CD4-positive, alpha-beta T cell treated with Interleukin-2 at 100 ng/mL for 4 hours (primary cell): Measurements from ENCODE around the gene METTL16.

Experiments used
- DNase-seq: peaks from one replicate; pipeline ENCODE4 v3.0.0-alpha.2; 2020; ENCODE audit warnings: low spot score

The METTL16 gene

DNA sequence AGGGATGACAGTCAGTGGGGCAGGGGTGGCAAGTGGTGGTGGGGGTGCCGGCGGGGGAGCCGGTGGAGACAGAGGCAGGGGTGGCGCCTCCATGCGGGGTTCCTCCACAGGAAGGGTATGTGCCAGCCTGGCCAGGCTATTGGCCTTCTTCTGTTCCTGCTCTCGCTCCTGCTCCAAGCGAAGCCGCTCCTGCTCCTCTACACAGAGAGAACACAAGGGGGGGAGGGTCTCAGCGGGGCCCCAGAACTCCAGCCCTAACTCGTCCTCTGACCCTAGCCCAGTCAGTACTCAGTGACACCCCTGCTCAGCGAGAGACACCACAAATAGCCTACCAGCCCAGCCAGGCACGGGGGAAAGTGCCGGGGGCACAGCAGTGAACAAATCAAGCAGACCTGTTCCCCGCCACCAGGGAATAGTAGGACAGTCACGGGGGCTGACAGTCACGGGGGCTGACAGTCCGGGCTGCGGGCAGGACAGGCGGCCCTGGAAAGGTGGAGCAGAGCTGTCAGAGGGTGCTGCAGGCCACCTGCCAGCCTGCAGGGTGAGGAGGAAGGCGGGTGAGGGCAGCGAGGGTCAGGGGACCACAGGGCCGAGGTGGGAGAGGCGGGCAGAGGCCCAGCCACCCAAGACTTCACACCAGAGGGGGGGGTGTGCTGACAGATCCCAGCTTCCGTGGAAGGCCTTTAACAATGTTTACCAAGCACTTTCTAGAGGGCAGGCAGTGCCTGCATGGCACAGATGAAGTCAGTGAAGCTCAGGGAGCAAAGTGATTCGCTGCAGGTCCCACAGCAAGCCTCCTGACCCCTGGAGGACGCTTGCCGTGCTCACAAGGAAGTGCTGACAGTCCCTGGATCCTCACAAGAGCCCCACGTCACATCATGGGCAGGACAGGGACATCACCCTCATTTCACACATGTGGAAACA, 116.2 kb downstream of the METTL16 start:
- DNase-seq = no peak

DNA sequence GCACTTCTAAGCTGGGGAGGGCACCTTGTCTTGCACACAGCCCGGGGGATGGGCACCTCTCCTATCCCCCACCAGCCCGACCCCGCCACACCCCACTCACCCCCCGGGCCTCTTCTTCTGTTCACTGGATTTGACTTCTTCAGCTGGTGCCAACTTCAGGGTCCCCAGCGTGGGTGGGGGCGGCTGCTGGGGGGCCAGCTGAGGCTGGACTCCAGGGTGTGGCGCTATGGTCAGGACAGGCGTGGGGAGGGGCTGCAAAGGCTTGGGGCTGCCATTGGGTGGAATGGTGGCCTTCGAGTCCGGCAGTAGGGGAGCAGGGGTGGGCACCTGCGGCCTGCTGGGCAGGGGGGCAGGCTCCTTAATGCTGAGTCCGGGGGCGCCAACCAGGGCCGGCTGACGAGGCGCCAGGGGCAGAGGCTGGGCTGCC, 116.9 kb downstream of the METTL16 start:
- no peak for DNase-seq

DNA sequence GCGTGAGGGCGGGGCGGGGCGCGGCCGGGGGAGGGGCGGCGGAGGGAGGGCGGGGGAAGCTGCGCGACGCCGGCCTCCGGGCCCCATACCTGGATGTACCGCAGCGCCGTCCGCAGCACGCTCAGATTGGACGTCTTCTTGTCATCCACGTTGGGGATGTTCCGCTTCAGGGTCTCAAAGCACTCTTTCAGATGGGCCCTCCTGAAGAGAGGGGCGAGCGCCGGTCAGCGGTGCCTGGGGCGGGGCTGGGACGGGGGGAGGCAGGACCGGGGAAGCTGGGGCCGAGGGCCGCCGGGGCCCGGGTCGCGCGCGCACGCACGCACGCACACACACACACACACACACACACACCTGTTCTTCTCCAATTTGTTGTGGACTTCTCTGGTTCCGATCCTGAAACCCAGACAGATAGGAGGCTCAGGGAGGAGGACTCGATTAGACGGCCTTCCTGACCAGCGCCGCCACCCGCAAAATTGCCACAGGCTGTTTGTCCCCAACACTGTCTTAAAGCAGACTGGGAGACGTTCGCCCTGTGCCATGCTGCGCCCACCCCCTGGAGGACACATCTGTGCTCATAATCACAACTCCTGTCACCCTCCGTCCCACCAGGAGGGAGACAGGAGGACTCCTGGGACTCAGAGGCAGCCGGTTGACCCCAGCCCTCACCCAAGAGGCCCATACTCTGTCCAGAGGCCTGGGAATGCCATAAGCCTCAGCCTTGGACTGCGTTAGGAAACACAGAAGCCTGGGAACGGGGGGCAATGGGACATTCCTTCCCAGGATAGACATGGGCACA, 117.5 kb downstream of the METTL16 start:
- DNase-seq = no peak

GRCh38 chr17:2393174-2393953, 118.3 kb downstream of the METTL16 start:
- DNase-seq = peak; percentile 92

GRCh38 chr17:2392252-2393173, 119.2 kb downstream of the METTL16 start:
- DNase-seq = peak; percentile 97

DNA sequence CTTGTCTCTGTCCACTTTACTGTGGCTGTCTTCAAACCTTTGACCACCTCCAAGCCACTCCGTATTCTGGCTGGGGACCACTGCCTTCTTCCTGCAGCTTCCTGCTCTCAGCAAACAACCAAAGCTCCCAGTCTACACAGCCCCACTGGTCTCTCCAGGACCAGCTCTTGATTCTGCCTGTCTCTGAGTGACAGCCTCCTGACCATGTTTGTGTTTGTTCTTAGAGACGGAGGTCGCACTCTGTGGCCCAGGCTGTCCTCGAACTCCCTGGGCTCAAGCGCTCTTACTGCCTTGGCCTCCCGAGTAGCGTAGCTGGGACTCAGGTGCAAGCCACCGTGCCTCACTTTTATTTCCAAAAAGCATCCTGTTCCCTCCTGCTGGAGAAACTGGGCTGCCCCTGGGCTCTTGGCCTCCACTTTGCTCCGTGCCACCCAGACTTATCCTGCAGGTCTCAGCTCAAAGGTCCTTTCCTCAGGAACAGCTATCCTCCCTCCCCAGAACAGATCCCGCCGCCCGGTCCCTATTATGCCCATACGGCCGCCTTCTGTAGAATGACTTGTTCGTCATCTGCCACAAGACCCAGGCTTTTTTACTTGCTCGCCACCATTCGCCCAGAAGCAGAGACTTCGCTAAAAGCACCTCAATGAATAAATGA, 120.0 kb downstream of the METTL16 start:
- no peak for DNase-seq

- no peak for DNase-seq
Observed at GRCh38 chr17:2390199-2390836, 121.4 kb downstream of the METTL16 start.

GRCh38 chr17:2388683-2389055, 123.0 kb downstream of the METTL16 start:
- no peak for DNase-seq

DNA sequence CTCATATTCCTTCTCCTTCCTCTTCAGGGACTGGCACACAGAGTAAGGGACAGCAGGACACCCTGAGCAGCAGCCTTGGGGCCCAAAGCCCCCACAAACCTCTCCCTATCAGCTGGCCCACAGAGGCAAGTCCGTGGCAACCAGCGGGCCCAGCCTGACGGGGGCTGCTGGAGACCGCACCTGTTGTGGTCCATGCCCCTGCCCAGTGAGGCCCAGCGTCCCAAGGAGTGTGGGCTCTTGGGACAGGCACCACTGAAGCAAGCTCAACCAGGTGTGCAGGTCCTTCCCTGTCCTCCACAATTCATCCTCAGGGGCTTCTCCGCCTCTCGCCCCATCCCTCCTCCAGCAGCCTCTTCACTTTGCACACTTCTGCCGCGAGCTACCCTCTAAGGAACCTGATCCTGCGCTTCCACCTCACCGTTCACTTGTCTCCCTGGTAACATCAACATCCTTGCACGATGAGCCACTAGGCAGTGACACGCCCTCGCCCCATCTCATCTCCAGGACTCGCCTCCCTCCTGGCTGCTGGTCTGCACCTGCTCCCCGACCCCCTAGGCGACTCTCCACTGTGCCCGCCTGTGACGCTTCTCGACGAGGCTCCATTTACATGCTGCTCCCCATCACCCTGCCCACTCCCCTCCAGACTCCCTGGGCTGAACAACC, 123.5 kb downstream of the METTL16 start:
- DNase-seq = no peak

DNA sequence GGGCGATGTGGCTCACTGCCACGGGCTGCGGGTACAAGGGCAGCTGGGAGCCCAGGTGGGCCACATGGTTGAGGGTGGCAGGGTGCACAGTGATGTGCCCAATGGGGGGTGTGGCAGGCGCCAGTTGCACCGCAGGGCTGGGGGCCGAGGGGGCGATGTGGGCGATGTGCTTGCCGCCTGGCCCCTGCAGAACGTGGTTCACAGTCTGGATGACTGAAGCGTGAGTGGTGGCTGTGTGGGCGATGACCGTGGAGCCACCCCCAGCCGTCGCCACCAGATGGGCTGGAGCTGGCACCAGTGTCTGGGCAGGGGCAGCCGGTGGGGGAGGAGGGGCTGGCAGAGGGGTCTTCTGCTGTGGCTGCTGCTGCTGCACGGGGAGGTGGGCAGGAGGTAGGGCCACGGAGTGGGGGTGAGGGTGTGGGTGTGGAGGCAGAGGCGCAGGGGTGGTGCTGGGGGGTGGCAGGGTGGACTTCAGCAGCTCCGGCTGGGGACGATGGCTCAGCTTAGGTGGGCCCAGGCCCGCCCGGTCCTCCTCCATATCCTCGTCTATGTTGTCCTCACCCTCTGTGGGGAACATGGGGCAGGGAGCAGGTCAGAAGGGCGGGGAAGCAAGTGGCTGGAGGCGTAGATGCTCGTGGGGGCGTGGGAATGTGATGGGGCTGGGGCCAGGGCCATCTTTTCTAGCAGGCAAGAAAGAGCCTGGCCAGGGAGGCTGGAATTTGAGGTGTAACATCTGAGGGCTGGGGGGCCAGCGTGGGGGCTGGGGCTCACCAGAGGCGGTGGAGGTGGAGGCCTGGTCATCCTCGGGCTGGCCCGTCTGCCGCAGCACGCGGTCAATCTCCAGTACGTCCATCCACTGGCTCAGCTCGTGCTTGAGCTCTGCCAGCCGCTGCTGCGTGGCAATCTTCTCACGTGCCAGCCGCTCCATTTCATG, 124.3 kb downstream of the METTL16 start:
- DNase-seq = no peak

DNA sequence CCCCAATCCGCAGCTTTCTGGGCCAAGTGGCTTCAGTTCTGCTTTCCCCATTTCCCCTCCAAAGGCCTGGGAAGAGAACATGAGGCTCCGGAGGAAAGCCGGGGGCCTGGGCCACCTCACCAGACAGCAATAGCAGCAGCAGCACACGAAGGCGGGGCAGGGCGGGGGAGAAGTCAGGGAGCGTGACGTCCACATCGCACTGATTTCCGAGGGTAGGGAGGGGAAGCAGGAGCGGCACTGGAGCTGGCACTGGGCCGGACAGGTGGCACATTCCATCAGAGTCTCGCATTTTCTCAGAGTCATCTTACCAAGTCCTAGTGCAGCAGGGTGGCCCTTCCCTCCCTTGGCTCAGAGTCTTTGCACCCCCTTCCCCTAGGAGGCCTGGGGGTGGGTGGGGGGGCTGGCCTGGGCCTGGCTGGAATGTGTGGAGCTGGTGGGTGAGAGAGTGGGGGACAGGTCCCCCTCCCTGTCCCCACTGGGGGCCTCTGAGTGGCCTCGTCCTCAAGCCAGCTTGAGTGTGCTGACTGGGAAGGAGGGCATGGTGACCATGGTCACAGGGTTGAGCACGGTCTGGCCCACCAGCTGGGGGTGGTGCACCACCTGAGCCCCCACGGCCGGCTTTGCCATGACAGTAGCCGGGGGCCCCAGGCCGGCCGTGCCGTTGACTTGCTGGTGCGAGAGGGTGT, 125.1 kb downstream of the METTL16 start:
- DNase-seq = no peak

- no peak for DNase-seq
Observed at GRCh38 chr17:2385240-2386210, 126.2 kb downstream of the METTL16 start.

- no peak for DNase-seq
Observed at GRCh38 chr17:2384439-2385127, 127.1 kb downstream of the METTL16 start.

DNA sequence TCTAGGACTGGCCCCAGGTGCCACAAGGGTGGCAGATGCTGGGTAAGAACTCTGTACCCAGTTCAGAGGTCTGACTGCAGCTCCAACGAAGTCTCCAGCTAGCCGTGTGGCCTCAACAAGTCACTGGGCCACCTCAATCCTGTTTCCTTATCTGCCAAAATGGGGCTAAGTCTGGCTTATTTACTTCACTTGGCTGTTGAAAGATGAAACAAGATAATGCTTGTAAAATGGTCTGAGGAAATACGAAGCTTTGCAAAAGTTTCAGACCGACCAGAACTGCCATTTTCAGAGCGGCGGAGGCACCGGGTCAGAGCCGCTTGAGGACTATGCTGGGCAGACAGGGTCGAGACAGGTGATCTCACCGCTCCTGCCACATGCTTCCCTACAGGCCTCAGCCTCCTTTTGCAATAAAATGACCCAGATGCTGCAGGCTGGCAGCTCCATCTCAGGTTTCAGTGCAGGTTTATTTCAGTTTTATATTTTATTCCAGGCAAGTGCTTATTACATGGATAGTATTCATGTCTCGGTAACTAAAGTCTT, 128.0 kb downstream of the METTL16 start:
- no peak for DNase-seq

- no peak for DNase-seq
Observed at GRCh38 chr17:2380950-2381649, 130.6 kb downstream of the METTL16 start.
